Measurements from ENCODE around the gene ZNF804A.
A peak's percentile ranks its signal among the peaks of the same experiment; 100 is the strongest.

ZNF804A gene

DNA sequence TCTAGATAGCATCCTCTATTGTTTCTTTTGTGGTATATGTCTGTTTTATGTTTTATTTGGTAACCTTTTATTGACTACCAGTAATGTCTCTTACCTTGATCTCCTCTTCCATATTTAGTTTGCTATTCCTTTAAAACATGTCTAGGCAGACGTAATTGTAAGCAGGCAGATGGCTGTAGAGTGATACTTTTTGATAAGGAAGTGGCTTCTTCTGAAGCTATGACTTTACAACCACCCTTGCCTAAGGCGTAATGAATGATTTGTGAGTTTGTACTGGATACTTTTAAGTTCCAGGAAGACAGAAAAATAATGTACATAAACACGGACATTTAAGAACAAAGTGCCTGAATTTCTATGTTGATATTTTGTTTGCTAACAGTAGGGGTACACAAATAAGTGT lies 85.6 kb downstream of the ZNF804A start:
- no peak for DNase-seq (ENCODE audit: insufficient read length, low spot score)
- TF ChIP-seq PAX5 (IDR thresholded peaks at IDR 0.05; ENCODE audit: insufficient read depth, low read length, severe bottlenecking) (no peak), POU2F2 (IDR thresholded peaks at IDR 0.05; ENCODE audit: low read depth, low read length) (no peak), TAF1 (IDR thresholded peaks at IDR 0.05; ENCODE audit: low read depth, low read length) (no peak), SPI1 (IDR thresholded peaks at IDR 0.05; ENCODE audit: low read depth, low read length) (no peak), POLR2AphosphoS5 (IDR thresholded peaks at IDR 0.05; ENCODE audit: low read depth, low read length) (no peak), POLR2A (IDR thresholded peaks at IDR 0.05; ENCODE audit: low read depth, low read length) (no peak)
- no peak for FAIRE-seq

DNA sequence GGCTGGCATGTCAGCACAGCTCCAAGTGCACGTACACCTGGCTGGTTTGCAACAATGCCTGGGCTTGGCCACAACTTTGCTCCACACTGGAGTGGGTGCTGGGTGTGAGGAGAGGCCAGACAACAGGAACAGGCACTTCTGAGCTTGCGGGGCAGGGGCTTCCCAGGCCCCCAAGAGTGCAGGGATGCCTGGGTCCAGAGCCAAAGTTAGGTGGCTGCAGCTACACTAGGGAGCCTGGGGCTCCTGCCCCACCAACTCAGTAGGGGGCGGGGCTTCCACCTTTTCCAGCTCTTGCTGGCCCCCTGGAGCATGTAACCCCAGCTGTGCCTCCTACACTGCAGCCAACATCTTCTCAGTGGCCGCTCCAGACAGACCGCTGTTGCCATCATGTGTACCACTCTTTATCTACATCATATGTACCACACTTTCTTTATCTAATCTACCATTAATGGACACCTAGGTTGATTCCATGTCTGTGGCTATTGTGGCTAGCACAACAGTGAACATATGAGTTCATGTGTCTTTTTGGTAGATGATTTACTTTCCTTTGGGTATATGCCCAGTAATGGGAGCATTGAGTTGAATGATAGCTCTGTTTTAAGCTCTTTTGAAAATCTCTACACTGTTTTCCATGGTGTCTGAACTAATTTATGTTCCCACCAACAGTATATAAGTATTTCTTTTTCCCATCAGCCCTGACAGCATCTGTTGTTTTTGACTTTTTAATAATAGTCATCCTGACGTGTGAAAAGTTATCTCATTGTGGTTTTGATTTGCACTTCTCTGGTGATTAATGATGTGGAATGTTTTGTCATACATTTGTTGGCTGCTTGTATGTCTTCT lies 87.9 kb downstream of the ZNF804A start:
- no peak for DNase-seq (ENCODE audit: insufficient read length, low spot score)
- TF ChIP-seq POU2F2 (IDR thresholded peaks at IDR 0.05; ENCODE audit: low read depth, low read length) (no peak), PAX5 (IDR thresholded peaks at IDR 0.05; ENCODE audit: insufficient read depth, low read length, severe bottlenecking) (no peak), SPI1 (IDR thresholded peaks at IDR 0.05; ENCODE audit: low read depth, low read length) (no peak), POLR2AphosphoS5 (IDR thresholded peaks at IDR 0.05; ENCODE audit: low read depth, low read length) (no peak), POLR2A (IDR thresholded peaks at IDR 0.05; ENCODE audit: low read depth, low read length) (no peak), TAF1 (IDR thresholded peaks at IDR 0.05; ENCODE audit: low read depth, low read length) (no peak)
- no peak for FAIRE-seq

DNA sequence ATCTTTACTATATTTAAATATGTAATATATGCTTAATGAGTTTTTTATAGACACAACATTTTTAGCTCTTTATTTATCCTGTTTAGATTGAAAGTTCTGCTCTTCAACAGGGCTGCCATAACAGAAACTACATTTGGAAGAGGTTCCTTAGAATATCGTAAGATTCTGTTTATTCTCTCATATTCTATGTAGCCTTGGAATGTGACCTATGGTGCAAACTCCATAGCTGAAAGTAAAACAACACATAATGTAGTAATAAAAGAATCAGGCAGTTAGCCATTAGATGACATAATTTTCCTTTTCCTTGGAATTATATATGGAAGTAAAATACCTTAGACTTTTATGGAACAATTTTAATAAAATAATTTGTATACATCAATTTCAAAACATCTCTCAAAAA lies 91.3 kb downstream of the ZNF804A start:
- no peak for TF ChIP-seq PAX5 (IDR thresholded peaks at IDR 0.05; ENCODE audit: insufficient read depth, low read length, severe bottlenecking)
- no peak for TF ChIP-seq POLR2A (IDR thresholded peaks at IDR 0.05; ENCODE audit: low read depth, low read length)
- TF ChIP-seq SPI1 (IDR thresholded peaks at IDR 0.05; ENCODE audit: low read depth, low read length) = no peak
- TF ChIP-seq TAF1 (IDR thresholded peaks at IDR 0.05; ENCODE audit: low read depth, low read length) = no peak
- TF ChIP-seq POU2F2 (IDR thresholded peaks at IDR 0.05; ENCODE audit: low read depth, low read length) = no peak
- no peak for TF ChIP-seq POLR2AphosphoS5 (IDR thresholded peaks at IDR 0.05; ENCODE audit: low read depth, low read length)
- DNase-seq (ENCODE audit: insufficient read length, low spot score) = no peak
- no peak for FAIRE-seq

DNA sequence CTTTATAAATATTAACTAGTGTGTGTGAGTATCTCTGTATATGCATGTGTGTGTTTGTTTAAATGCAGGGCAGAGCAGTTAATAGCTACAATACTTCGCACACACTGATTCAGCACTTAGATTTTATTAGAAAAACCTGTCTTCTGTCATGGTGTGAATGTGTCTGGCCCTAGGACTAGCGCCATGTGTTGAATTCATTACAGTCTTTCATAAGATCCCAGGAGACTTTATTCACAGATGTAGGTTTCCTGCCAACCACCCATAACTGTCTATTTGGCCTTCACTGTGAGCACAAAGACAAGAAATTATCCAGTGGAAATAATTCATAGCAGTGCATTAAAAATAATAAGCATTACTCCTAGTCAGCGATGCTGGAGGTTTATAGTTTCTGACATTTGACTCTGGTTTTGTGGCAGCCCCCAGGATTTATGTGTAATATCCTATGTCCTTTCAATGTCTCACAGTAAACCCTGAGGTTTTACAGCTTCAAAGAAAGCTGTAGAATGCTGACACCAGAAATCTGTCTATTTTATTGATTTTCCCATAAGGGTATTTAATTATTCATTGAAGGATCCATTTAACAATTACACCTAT lies 93.9 kb downstream of the ZNF804A start:
- FAIRE-seq (peak; percentile 62), DNase-seq (ENCODE audit: insufficient read length, low spot score) (no peak)
- no peak for TF ChIP-seq POLR2AphosphoS5 (IDR thresholded peaks at IDR 0.05; ENCODE audit: low read depth, low read length)
- no peak for TF ChIP-seq POLR2A (IDR thresholded peaks at IDR 0.05; ENCODE audit: low read depth, low read length)
- no peak for TF ChIP-seq POU2F2 (IDR thresholded peaks at IDR 0.05; ENCODE audit: low read depth, low read length)
- no peak for TF ChIP-seq PAX5 (IDR thresholded peaks at IDR 0.05; ENCODE audit: insufficient read depth, low read length, severe bottlenecking)
- TF ChIP-seq TAF1 (IDR thresholded peaks at IDR 0.05; ENCODE audit: low read depth, low read length) = no peak
- TF ChIP-seq SPI1 (IDR thresholded peaks at IDR 0.05; ENCODE audit: low read depth, low read length) = no peak

DNA sequence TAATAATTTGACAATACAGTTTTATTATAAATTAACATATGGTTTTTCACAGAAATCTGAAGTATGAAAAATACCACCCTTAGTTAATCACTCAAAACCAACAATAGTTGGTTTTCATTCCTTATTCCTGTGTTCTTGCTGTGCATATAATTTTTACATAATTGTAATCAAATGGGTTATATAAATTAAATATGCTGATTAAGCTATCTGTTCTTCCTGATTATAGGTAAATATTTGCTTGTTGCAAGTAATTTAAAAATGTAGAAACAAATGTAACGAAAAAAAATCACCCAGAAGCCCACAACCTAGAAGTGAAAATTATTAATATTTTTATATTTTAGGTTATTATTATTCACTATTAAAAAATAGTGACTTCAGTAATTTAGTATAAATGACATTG lies 98.3 kb downstream of the ZNF804A start:
- no peak for TF ChIP-seq POLR2A (IDR thresholded peaks at IDR 0.05; ENCODE audit: low read depth, low read length)
- TF ChIP-seq POLR2AphosphoS5 (IDR thresholded peaks at IDR 0.05; ENCODE audit: low read depth, low read length) = no peak
- TF ChIP-seq POU2F2 (IDR thresholded peaks at IDR 0.05; ENCODE audit: low read depth, low read length) = no peak
- TF ChIP-seq TAF1 (IDR thresholded peaks at IDR 0.05; ENCODE audit: low read depth, low read length) = no peak
- TF ChIP-seq PAX5 (IDR thresholded peaks at IDR 0.05; ENCODE audit: insufficient read depth, low read length, severe bottlenecking) = no peak
- no peak for TF ChIP-seq SPI1 (IDR thresholded peaks at IDR 0.05; ENCODE audit: low read depth, low read length)
- FAIRE-seq = no peak

DNA sequence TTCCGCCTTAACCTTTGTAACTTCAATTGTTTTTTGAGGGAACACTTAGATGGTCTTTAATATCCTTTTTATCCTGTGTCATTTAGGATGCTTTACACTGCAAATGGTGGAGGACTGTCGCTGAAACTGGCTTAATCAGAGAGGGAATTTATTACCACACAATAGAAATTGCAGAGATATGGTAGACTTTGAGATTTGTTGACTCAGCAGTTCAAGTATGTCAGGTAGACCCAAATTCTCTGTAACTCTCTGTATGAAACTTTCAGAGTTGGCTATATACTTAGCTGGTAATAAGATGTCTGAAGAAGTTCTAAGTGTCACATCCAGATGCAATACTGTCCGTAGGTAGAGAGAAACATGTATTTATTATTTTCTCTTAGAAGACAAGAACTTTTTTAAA lies 100.1 kb downstream of the ZNF804A start:
- TF ChIP-seq SPI1 (IDR thresholded peaks at IDR 0.05; ENCODE audit: low read depth, low read length) (no peak), POU2F2 (IDR thresholded peaks at IDR 0.05; ENCODE audit: low read depth, low read length) (no peak), POLR2A (IDR thresholded peaks at IDR 0.05; ENCODE audit: low read depth, low read length) (no peak), POLR2AphosphoS5 (IDR thresholded peaks at IDR 0.05; ENCODE audit: low read depth, low read length) (no peak), PAX5 (IDR thresholded peaks at IDR 0.05; ENCODE audit: insufficient read depth, low read length, severe bottlenecking) (no peak), TAF1 (IDR thresholded peaks at IDR 0.05; ENCODE audit: low read depth, low read length) (no peak)
- FAIRE-seq (no peak), DNase-seq (ENCODE audit: insufficient read length, low spot score) (no peak)

More for the DNA sequence above, 98.3 kb downstream of the ZNF804A start:
- no peak for DNase-seq (ENCODE audit: insufficient read length, low spot score)

- TF ChIP-seq SPI1 (IDR thresholded peaks at IDR 0.05; ENCODE audit: low read depth, low read length) = no peak
- TF ChIP-seq POU2F2 (IDR thresholded peaks at IDR 0.05; ENCODE audit: low read depth, low read length) = no peak
- no peak for TF ChIP-seq POLR2A (IDR thresholded peaks at IDR 0.05; ENCODE audit: low read depth, low read length)
- TF ChIP-seq POLR2AphosphoS5 (IDR thresholded peaks at IDR 0.05; ENCODE audit: low read depth, low read length) = no peak
- no peak for TF ChIP-seq PAX5 (IDR thresholded peaks at IDR 0.05; ENCODE audit: insufficient read depth, low read length, severe bottlenecking)
- FAIRE-seq = no peak
- DNase-seq (ENCODE audit: insufficient read length, low spot score) = no peak
These were observed 123.6 kb downstream of the ZNF804A start for GRCh38 chr2:184721881-184722280.

DNA sequence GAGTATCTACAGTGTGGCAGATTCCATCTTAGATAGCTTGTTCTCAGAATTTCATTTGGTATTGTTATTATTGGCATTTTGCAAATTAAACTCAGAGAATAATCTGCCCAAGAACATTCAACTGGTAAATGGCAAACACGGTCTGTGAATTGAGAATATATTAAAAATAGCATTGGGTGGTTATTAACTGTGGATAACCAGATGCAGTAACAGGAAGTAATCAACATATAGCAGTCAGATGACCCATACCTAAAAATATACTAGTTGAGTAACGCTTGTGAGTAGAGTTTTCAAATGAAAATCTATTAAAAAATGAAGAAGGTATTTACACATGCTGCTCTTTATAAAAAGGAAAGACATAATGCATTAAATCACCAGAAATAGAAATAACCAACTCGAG lies 129.5 kb downstream of the ZNF804A start:
- no peak for FAIRE-seq
- no peak for DNase-seq (ENCODE audit: insufficient read length, low spot score)
- no peak for TF ChIP-seq POLR2A (IDR thresholded peaks at IDR 0.05; ENCODE audit: low read depth, low read length)
- no peak for TF ChIP-seq TAF1 (IDR thresholded peaks at IDR 0.05; ENCODE audit: low read depth, low read length)
- TF ChIP-seq SPI1 (IDR thresholded peaks at IDR 0.05; ENCODE audit: low read depth, low read length) = no peak
- TF ChIP-seq POLR2AphosphoS5 (IDR thresholded peaks at IDR 0.05; ENCODE audit: low read depth, low read length) = no peak
- TF ChIP-seq POU2F2 (IDR thresholded peaks at IDR 0.05; ENCODE audit: low read depth, low read length) = no peak
- no peak for TF ChIP-seq PAX5 (IDR thresholded peaks at IDR 0.05; ENCODE audit: insufficient read depth, low read length, severe bottlenecking)

GRCh38 chr2:184728411-184728810 lies 130.1 kb downstream of the ZNF804A start:
- TF ChIP-seq POLR2AphosphoS5 (IDR thresholded peaks at IDR 0.05; ENCODE audit: low read depth, low read length) = no peak
- no peak for TF ChIP-seq POLR2A (IDR thresholded peaks at IDR 0.05; ENCODE audit: low read depth, low read length)
- TF ChIP-seq POU2F2 (IDR thresholded peaks at IDR 0.05; ENCODE audit: low read depth, low read length) = no peak
- TF ChIP-seq TAF1 (IDR thresholded peaks at IDR 0.05; ENCODE audit: low read depth, low read length) = no peak
- no peak for FAIRE-seq
- no peak for DNase-seq (ENCODE audit: insufficient read length, low spot score)

All from GM12891 (cell line).